Measurements from ENCODE around the gene UGT8. TPM values are rescaled to one million over a fixed set of nuclear protein-coding genes. Genes with fewer than 3 reads are reported as not detected.
"Not testable (repeated sequence)": the region's sequence is repeated elsewhere in the genome, so short reads cannot be mapped to it uniquely, and the experiment has no call there.

Gene UGT8
- polyA plus RNA-seq, 2 donors = 0.61 to 1.3 TPM

GRCh38 chr4:114603497-114603896 is 4.9 kb downstream of the UGT8 start:
- WGBS, 2 donors = 74 to 78% methylated on average over 5 of the region's 5 CpGs
- Histone ChIP-seq H3K4me1 (ENCODE audit: control insufficient read depth in 2 of 2, insufficient read depth in 2 of 2, low read length in 1 of 2) (peaks cover 2 to 4% of the 10 kb centered on the region in 2 donors), H3K9me3 (ENCODE audit: control insufficient read depth in 2 of 2, insufficient read depth in 1 of 2, low read depth in 1 of 2, low read length in 1 of 2) (no peaks in the 10 kb centered on the region), H3K27me3 (ENCODE audit: control insufficient read depth in 1 of 2, insufficient read depth in 2 of 2, low read length in 2 of 2) (no peaks in the 10 kb centered on the region), H3K27ac (ENCODE audit: low read depth in 2 of 2, low read length in 1 of 2) (no peak overlapping the region), H3K36me3 (ENCODE audit: control insufficient read depth in 2 of 2, insufficient read depth in 2 of 2, low read length in 1 of 2) (no peaks in the 10 kb centered on the region), H3K4me3 (ENCODE audit: low read depth in 1 of 2, low read length in 2 of 2) (no peak overlapping the region)

- WGBS, 2 donors = 52 to 61% methylated on average over 2 of the region's 2 CpGs
- no peaks in the 10 kb centered on the region for H3K9me3 ChIP-seq (ENCODE audit: control insufficient read depth in 2 of 2, insufficient read depth in 1 of 2, low read depth in 1 of 2, low read length in 1 of 2)
- H3K36me3 ChIP-seq (ENCODE audit: control insufficient read depth in 2 of 2, insufficient read depth in 2 of 2, low read length in 1 of 2) = no peaks in the 10 kb centered on the region
- H3K27me3 ChIP-seq (ENCODE audit: control insufficient read depth in 1 of 2, insufficient read depth in 2 of 2, low read length in 2 of 2) = no peaks in the 10 kb centered on the region
- no peak overlapping the region for H3K4me3 ChIP-seq (ENCODE audit: low read depth in 1 of 2, low read length in 2 of 2)
- H3K27ac ChIP-seq (ENCODE audit: low read depth in 2 of 2, low read length in 1 of 2) = peak overlapping the region in 1 of 2 donors; percentile 39
- H3K4me1 ChIP-seq (ENCODE audit: control insufficient read depth in 2 of 2, insufficient read depth in 2 of 2, low read length in 1 of 2) = no peaks in the 10 kb centered on the region
Observed at GRCh38 chr4:114606245-114606644, 7.6 kb downstream of the UGT8 start.

- no peaks in the 10 kb centered on the region for H3K27me3 ChIP-seq (ENCODE audit: control insufficient read depth in 1 of 2, insufficient read depth in 2 of 2, low read length in 2 of 2)
- H3K4me3 ChIP-seq (ENCODE audit: low read depth in 1 of 2, low read length in 2 of 2) = no peak overlapping the region
- H3K36me3 ChIP-seq (ENCODE audit: control insufficient read depth in 2 of 2, insufficient read depth in 2 of 2, low read length in 1 of 2) = no peaks in the 10 kb centered on the region
- no peaks in the 10 kb centered on the region for H3K4me1 ChIP-seq (ENCODE audit: control insufficient read depth in 2 of 2, insufficient read depth in 2 of 2, low read length in 1 of 2)
- H3K27ac ChIP-seq (ENCODE audit: low read depth in 2 of 2, low read length in 1 of 2) = no peak overlapping the region
- no peaks in the 10 kb centered on the region for H3K9me3 ChIP-seq (ENCODE audit: control insufficient read depth in 2 of 2, insufficient read depth in 1 of 2, low read depth in 1 of 2, low read length in 1 of 2)
Observed at GRCh38 chr4:114607056-114607455, 8.4 kb downstream of the UGT8 start.

- 79 to 86% methylated on average over 4 of the region's 4 CpGs for WGBS, 2 donors
- H3K27ac ChIP-seq (ENCODE audit: low read depth in 2 of 2, low read length in 1 of 2) = no peak overlapping the region
- no peaks in the 10 kb centered on the region for H3K27me3 ChIP-seq (ENCODE audit: control insufficient read depth in 1 of 2, insufficient read depth in 2 of 2, low read length in 2 of 2)
- H3K36me3 ChIP-seq (ENCODE audit: control insufficient read depth in 2 of 2, insufficient read depth in 2 of 2, low read length in 1 of 2) = no peaks in the 10 kb centered on the region
- no peaks in the 10 kb centered on the region for H3K4me1 ChIP-seq (ENCODE audit: control insufficient read depth in 2 of 2, insufficient read depth in 2 of 2, low read length in 1 of 2)
- H3K4me3 ChIP-seq (ENCODE audit: low read depth in 1 of 2, low read length in 2 of 2) = no peak overlapping the region
- H3K9me3 ChIP-seq (ENCODE audit: control insufficient read depth in 2 of 2, insufficient read depth in 1 of 2, low read depth in 1 of 2, low read length in 1 of 2) = no peaks in the 10 kb centered on the region
Observed at GRCh38 chr4:114613560-114613959, 15.0 kb downstream of the UGT8 start.

GRCh38 chr4:114615435-114615834 is 16.8 kb downstream of the UGT8 start:
- Histone ChIP-seq H3K27me3 (ENCODE audit: control insufficient read depth in 1 of 2, insufficient read depth in 2 of 2, low read length in 2 of 2) (no peaks in the 10 kb centered on the region), H3K36me3 (ENCODE audit: control insufficient read depth in 2 of 2, insufficient read depth in 2 of 2, low read length in 1 of 2) (no peaks in the 10 kb centered on the region), H3K9me3 (ENCODE audit: control insufficient read depth in 2 of 2, insufficient read depth in 1 of 2, low read depth in 1 of 2, low read length in 1 of 2) (no peaks in the 10 kb centered on the region), H3K4me3 (ENCODE audit: low read depth in 1 of 2, low read length in 2 of 2) (no peak overlapping the region), H3K27ac (ENCODE audit: low read depth in 2 of 2, low read length in 1 of 2) (no peak overlapping the region), H3K4me1 (ENCODE audit: control insufficient read depth in 2 of 2, insufficient read depth in 2 of 2, low read length in 1 of 2) (no peaks in the 10 kb centered on the region)
- 62 to 69% methylated on average over 3 of the region's 3 CpGs for WGBS, 2 donors

GRCh38 chr4:114616036-114616435 is 17.4 kb downstream of the UGT8 start:
- H3K4me1 ChIP-seq (ENCODE audit: control insufficient read depth in 2 of 2, insufficient read depth in 2 of 2, low read length in 1 of 2); H3K4me3 ChIP-seq (ENCODE audit: low read depth in 1 of 2, low read length in 2 of 2); H3K27ac ChIP-seq (ENCODE audit: low read depth in 2 of 2, low read length in 1 of 2): not testable (repeated sequence)

GRCh38 chr4:114626196-114626595 is 27.6 kb downstream of the UGT8 start:
- no peaks in the 10 kb centered on the region for H3K9me3 ChIP-seq (ENCODE audit: control insufficient read depth in 2 of 2, insufficient read depth in 1 of 2, low read depth in 1 of 2, low read length in 1 of 2)
- H3K27me3 ChIP-seq (ENCODE audit: control insufficient read depth in 1 of 2, insufficient read depth in 2 of 2, low read length in 2 of 2) = no peaks in the 10 kb centered on the region
- H3K4me1 ChIP-seq (ENCODE audit: control insufficient read depth in 2 of 2, insufficient read depth in 2 of 2, low read length in 1 of 2) = no peaks in the 10 kb centered on the region
- WGBS, 2 donors = 80 to 85% methylated on average over 2 of the region's 2 CpGs
- no peak overlapping the region for H3K4me3 ChIP-seq (ENCODE audit: low read depth in 1 of 2, low read length in 2 of 2)
- no peak overlapping the region for H3K27ac ChIP-seq (ENCODE audit: low read depth in 2 of 2, low read length in 1 of 2)
- no peaks in the 10 kb centered on the region for H3K36me3 ChIP-seq (ENCODE audit: control insufficient read depth in 2 of 2, insufficient read depth in 2 of 2, low read length in 1 of 2)

More at GRCh38 chr4:114616036-114616435, 17.4 kb downstream of the UGT8 start:
- H3K27me3 ChIP-seq (ENCODE audit: control insufficient read depth in 1 of 2, insufficient read depth in 2 of 2, low read length in 2 of 2); H3K36me3 ChIP-seq (ENCODE audit: control insufficient read depth in 2 of 2, insufficient read depth in 2 of 2, low read length in 1 of 2); H3K9me3 ChIP-seq (ENCODE audit: control insufficient read depth in 2 of 2, insufficient read depth in 1 of 2, low read depth in 1 of 2, low read length in 1 of 2): not testable (repeated sequence)
- 64 to 87% methylated on average over 12 of the region's 12 CpGs for WGBS, 2 donors

GRCh38 chr4:114636192-114636935 is 37.8 kb downstream of the UGT8 start:
- WGBS, 2 donors = 92 to 94% methylated on average over 5 of the region's 5 CpGs
- no peaks in the 10 kb centered on the region for H3K27me3 ChIP-seq (ENCODE audit: control insufficient read depth in 1 of 2, insufficient read depth in 2 of 2, low read length in 2 of 2)
- no peaks in the 10 kb centered on the region for H3K9me3 ChIP-seq (ENCODE audit: control insufficient read depth in 2 of 2, insufficient read depth in 1 of 2, low read depth in 1 of 2, low read length in 1 of 2)
- no peaks in the 10 kb centered on the region for H3K36me3 ChIP-seq (ENCODE audit: control insufficient read depth in 2 of 2, insufficient read depth in 2 of 2, low read length in 1 of 2)
- H3K4me1 ChIP-seq (ENCODE audit: control insufficient read depth in 2 of 2, insufficient read depth in 2 of 2, low read length in 1 of 2) = no peaks in the 10 kb centered on the region
- H3K4me3 ChIP-seq (ENCODE audit: low read depth in 1 of 2, low read length in 2 of 2) = no peak overlapping the region
- no peak overlapping the region for H3K27ac ChIP-seq (ENCODE audit: low read depth in 2 of 2, low read length in 1 of 2)

- WGBS, 2 donors = 80 to 81% methylated on average over 4 of the region's 4 CpGs
- Histone ChIP-seq H3K9me3 (ENCODE audit: control insufficient read depth in 2 of 2, insufficient read depth in 1 of 2, low read depth in 1 of 2, low read length in 1 of 2) (no peaks in the 10 kb centered on the region), H3K4me3 (ENCODE audit: low read depth in 1 of 2, low read length in 2 of 2) (no peak overlapping the region), H3K27ac (ENCODE audit: low read depth in 2 of 2, low read length in 1 of 2) (no peak overlapping the region), H3K4me1 (ENCODE audit: control insufficient read depth in 2 of 2, insufficient read depth in 2 of 2, low read length in 1 of 2) (no peaks in the 10 kb centered on the region), H3K36me3 (ENCODE audit: control insufficient read depth in 2 of 2, insufficient read depth in 2 of 2, low read length in 1 of 2) (no peaks in the 10 kb centered on the region), H3K27me3 (ENCODE audit: control insufficient read depth in 1 of 2, insufficient read depth in 2 of 2, low read length in 2 of 2) (no peaks in the 10 kb centered on the region)
Observed at GRCh38 chr4:114642173-114642780, 43.7 kb downstream of the UGT8 start.

GRCh38 chr4:114649908-114650307 is 51.3 kb downstream of the UGT8 start:
- Histone ChIP-seq H3K4me3 (ENCODE audit: low read depth in 1 of 2, low read length in 2 of 2) (no peak overlapping the region), H3K27ac (ENCODE audit: low read depth in 2 of 2, low read length in 1 of 2) (no peak overlapping the region), H3K36me3 (ENCODE audit: control insufficient read depth in 2 of 2, insufficient read depth in 2 of 2, low read length in 1 of 2) (no peaks in the 10 kb centered on the region), H3K4me1 (ENCODE audit: control insufficient read depth in 2 of 2, insufficient read depth in 2 of 2, low read length in 1 of 2) (no peaks in the 10 kb centered on the region), H3K9me3 (ENCODE audit: control insufficient read depth in 2 of 2, insufficient read depth in 1 of 2, low read depth in 1 of 2, low read length in 1 of 2) (no peaks in the 10 kb centered on the region), H3K27me3 (ENCODE audit: control insufficient read depth in 1 of 2, insufficient read depth in 2 of 2, low read length in 2 of 2) (no peaks in the 10 kb centered on the region)
- WGBS, 2 donors = 54 to 64% methylated on average over 1 of the region's 1 CpG

All from esophagus (tissue), 2 donors.